Measurements from ENCODE around the gene CYP2A7.
"Not testable (repeated sequence)": the region's sequence is repeated elsewhere in the genome, so short reads cannot be mapped to it uniquely, and the experiment has no call there.

DNA sequence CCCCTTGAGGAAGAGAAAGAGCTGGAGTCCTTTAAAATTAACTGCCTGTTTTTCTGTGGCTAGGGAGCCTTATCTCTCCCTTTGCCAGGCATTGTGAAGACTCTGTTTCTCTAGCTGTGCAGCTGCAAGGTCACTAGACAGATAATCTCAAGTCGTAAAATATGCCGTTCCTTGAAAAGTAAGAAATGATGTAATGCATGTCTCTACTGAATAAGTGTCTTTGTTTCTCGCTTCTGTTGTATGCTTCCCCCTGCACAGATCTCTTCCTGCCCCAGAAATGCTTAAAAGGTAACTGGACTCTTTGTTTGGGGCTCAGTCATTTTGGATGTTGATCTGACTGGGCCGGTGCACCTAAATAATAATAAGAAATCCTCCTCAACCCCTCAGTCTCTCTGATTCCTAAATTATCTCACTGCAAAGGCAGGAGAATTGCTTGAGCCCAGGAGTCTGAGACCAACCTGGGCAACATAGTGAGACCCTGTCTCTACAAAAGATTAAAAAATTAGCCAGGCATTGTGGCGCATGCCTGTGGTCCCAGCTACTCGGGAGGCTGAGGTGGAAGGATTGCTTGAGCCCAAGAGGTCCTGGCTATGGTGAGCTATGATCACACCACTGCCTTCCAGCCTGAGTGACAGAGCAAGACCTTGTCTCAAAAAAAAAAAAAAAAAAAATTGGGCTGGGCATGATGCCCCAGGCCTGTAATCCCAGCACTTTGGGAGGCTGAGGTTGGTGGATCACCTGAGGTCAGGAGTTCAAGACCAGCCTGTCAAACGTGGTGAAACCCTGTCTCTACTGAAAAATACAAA, 48.1 kb downstream of the CYP2A7 start:
- not testable (repeated sequence) for TF ChIP-seq CTCF, POLR2A (IDR thresholded peaks at IDR 0.05)

Measured in gastroesophageal sphincter (tissue), 3 donors.